ENCODE data around the gene CHST15. TPM values are rescaled to one million over a fixed set of nuclear protein-coding genes. Genes with fewer than 3 reads are reported as not detected.

CHST15 gene
- total and polyA plus RNA-seq, 2 of the 8 experiments (the other 6 are each of a cell fraction or from before 2014, with no cell fraction given), result 8.8 to 9.1 TPM

GRCh38 chr10:124114696-124115095, 21.3 kb upstream of the CHST15 start:
- Histone ChIP-seq H4K5ac (ENCODE audit: insufficient read length, low read depth, low read length) (no peak overlapping the region), H3K27me3 (replicated peaks in 1 of 4; ENCODE audit: control insufficient read depth in 3 of 4, extremely low read depth in 1 of 4, insufficient read depth in 3 of 4, low read length in 3 of 4) (peaks cover 0 to 2% (median 0%) of the 10 kb centered on the region in 4 experiments; a peak in 1 of 7 replicates), H3K79me1 (ENCODE audit: low read depth, low read length) (no peaks in the 10 kb centered on the region), H3K9me3 (ENCODE audit: insufficient read depth in 2 of 2, low read depth in 1 of 2, low read length in 1 of 2) (no peaks in the 10 kb centered on the region), H4K8ac (ENCODE audit: extremely low read depth, insufficient read depth, low read length) (no peak overlapping the region), H3K27ac (ENCODE audit: low read depth, low read length) (no peak overlapping the region), H2AFZ (ENCODE audit: low read length) (no peak overlapping the region), H3K79me2 (ENCODE audit: control insufficient read depth in 1 of 2, insufficient read depth in 2 of 2, low read length in 2 of 2) (no peaks in the 10 kb centered on the region), H2AK5ac (ENCODE audit: low read depth, low read length) (no peak overlapping the region), H3K56ac (replicated peaks; ENCODE audit: insufficient read length, low read depth, low read length) (no peak overlapping the region), H3K23me2 (ENCODE audit: low read depth, low read length) (peaks cover 2% of the 10 kb centered on the region; the same call in 1 of the 2 replicates), H3K36me3 (ENCODE audit: control insufficient read depth in 2 of 4, insufficient read depth in 4 of 4, low read length in 3 of 4) (no peaks in the 10 kb centered on the region), H2BK15ac (ENCODE audit: low read length) (no peak overlapping the region), H2BK20ac (ENCODE audit: low read length) (no peak overlapping the region), H2BK5ac (ENCODE audit: low read depth, low read length) (no peak overlapping the region), H3K4ac (replicated peaks; ENCODE audit: insufficient read length, low read depth, low read length) (no peak overlapping the region), H3K9ac (replicated peaks in 1 of 4; ENCODE audit: extremely low read depth in 1 of 4, low read depth in 3 of 4, low read length in 3 of 4) (no peak overlapping the region), H3K4me3 (ENCODE audit: extremely low read depth in 1 of 4, insufficient read depth in 2 of 4, low read depth in 3 of 4, low read length in 4 of 4) (no peak overlapping the region), H4K20me1 (replicated peaks in 1 of 2; ENCODE audit: control insufficient read depth in 1 of 2, insufficient read depth in 2 of 2, low read length in 2 of 2) (no peaks in the 10 kb centered on the region), H3K4me2 (ENCODE audit: insufficient read depth in 1 of 2, low read depth in 2 of 2, low read length in 2 of 2) (no peak overlapping the region), H4K91ac (replicated peaks; ENCODE audit: insufficient read length, low read length) (no peak overlapping the region), H3K23ac (ENCODE audit: insufficient read length) (no peak overlapping the region), H3K14ac (ENCODE audit: insufficient read length) (no peak overlapping the region), H2BK12ac (ENCODE audit: low read depth, low read length) (no peak overlapping the region), H3K4me1 (replicated peaks in 1 of 4; ENCODE audit: control insufficient read depth in 3 of 4, insufficient read depth in 4 of 4, low read length in 3 of 4) (no peaks in the 10 kb centered on the region), H3K18ac (ENCODE audit: extremely low read depth, low read length) (no peak overlapping the region), H2BK120ac (replicated peaks; ENCODE audit: low read depth, low read length) (no peak overlapping the region)
- FAIRE-seq, result no peak
- POLR2A ChIA-PET (ENCODE audit: partially characterized antibody), result no interaction called here
- no peak for DNase-seq (ENCODE audit: low read depth in 1 of 2, low spot score in 2 of 2)
- WGBS, 2 experiments (ENCODE audit: extremely low coverage in 1 of 2, insufficient coverage in 1 of 2, insufficient read length in 1 of 2, insufficient replicate concordance in 2 of 2, low coverage in 1 of 2, low lambda C conversion rate in 2 of 2, missing lambda C conversion rate in 1 of 2), result 89% methylated on average over 4 of the region's 4 CpGs; no CpG with 5 or more reads in 1 of the 2 experiments
- TF ChIP-seq RBBP5 (IDR thresholded peaks at IDR 0.05; ENCODE audit: borderline replicate concordance, low read depth, low read length) (no peak), CBX8 (IDR thresholded peaks at IDR 0.05; ENCODE audit: borderline replicate concordance, low read depth, low read length) (no peak), MAX (IDR thresholded peaks at IDR 0.05) (no peak), TAF7 (optimal IDR thresholded peaks at IDR 0.05; ENCODE audit: borderline replicate concordance, low read depth, low read length) (no peak)
- TF ChIP-seq, protein P1, sequence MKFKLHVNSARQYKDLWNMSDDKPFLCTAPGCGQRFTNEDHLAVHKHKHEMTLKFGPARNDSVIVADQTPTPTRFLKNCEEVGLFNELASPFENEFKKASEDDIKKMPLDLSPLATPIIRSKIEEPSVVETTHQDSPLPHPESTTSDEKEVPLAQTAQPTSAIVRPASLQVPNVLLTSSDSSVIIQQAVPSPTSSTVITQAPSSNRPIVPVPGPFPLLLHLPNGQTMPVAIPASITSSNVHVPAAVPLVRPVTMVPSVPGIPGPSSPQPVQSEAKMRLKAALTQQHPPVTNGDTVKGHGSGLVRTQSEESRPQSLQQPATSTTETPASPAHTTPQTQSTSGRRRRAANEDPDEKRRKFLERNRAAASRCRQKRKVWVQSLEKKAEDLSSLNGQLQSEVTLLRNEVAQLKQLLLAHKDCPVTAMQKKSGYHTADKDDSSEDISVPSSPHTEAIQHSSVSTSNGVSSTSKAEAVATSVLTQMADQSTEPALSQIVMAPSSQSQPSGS (IDR thresholded peaks at IDR 0.05; ENCODE audit: low read length), result no peak
- CTCF ChIA-PET (ENCODE audit: partially characterized antibody), result interaction anchor here (0.6 to 5.7 kb wide), 4 partner anchors 12 to 120 kb away, joined by 3 to 24 read pairs (median 6); no protein-coding TSS in a partner anchor
